Natural killer cell (primary cell): ENCODE measurements around the gene OR2W3. TPM values are rescaled to one million over a fixed set of nuclear protein-coding genes. Genes with fewer than 3 reads are reported as not detected.

Source experiments
- ATAC-seq, 3 donors: fragments of 150-1000 bp in 2 of 3; fragments of 200-7000 bp in 1 of 3; cut with Tn5 transposase; 1 replicate in 1 of 3; 2 replicates in 2 of 3; pipeline ENCODE4 v1.10.0; 2021; ENCODE audit warnings: mild to moderate bottlenecking in 2 of 3, moderate library complexity in 2 of 3
- DNase-seq, 2 donors: peaks; one replicate each; pipeline versions ENCODE4 v3.0.0 to v3.0.0-alpha.2; 2013 to 2021; ENCODE audit warnings: mixed read lengths in 1 of 2
- H3K27ac ChIP-seq: one replicate; pipeline ENCODE4 v1.5.1; 2013; ENCODE audit warnings: mild to moderate bottlenecking, low read length
- H3K27me3 ChIP-seq: one replicate; pipeline ENCODE4 v1.6.1; 2013; ENCODE audit warnings: low read length; ENCODE audit not compliant: control insufficient read depth, insufficient read depth
- H3K36me3 ChIP-seq: one replicate; pipeline ENCODE4 v1.6.1; 2013; ENCODE audit warnings: low read length; ENCODE audit not compliant: control insufficient read depth, insufficient read depth
- H3K4me1 ChIP-seq: one replicate; pipeline ENCODE4 v1.6.1; 2013; ENCODE audit warnings: low read length; ENCODE audit not compliant: control insufficient read depth, insufficient read depth
- H3K4me3 ChIP-seq: one replicate; pipeline ENCODE4 v1.5.1; 2013; ENCODE audit warnings: low read length
- H3K9me3 ChIP-seq: one replicate; pipeline ENCODE4 v1.6.1; 2013; ENCODE audit warnings: low read length; ENCODE audit not compliant: control insufficient read depth, insufficient read depth
- H3K27ac Mint-ChIP-seq, 2 donors: one replicate each; pipeline ENCODE4 v1.8.0; 2022; ENCODE audit warnings: mild to moderate bottlenecking in 2 of 2, mixed read lengths in 2 of 2, moderate library complexity in 1 of 2
- H3K27me3 Mint-ChIP-seq, 2 donors: one replicate each; pipeline ENCODE4 v1.8.0; 2022; ENCODE audit warnings: low read depth in 2 of 2, mixed read lengths in 2 of 2
- H3K36me3 Mint-ChIP-seq: one replicate; pipeline ENCODE4 v1.8.0; 2022; ENCODE audit warnings: mixed read lengths
- H3K4me1 Mint-ChIP-seq, 2 donors: one replicate each; pipeline ENCODE4 v1.8.0; 2022; ENCODE audit warnings: mixed read lengths in 2 of 2
- H3K4me3 Mint-ChIP-seq: one replicate; pipeline ENCODE4 v1.8.0; 2022; ENCODE audit warnings: mild to moderate bottlenecking, moderate library complexity, mixed read lengths
- H3K9me3 Mint-ChIP-seq, 2 donors: one replicate each; pipeline ENCODE4 v1.8.0; 2022; ENCODE audit warnings: mixed read lengths in 2 of 2
- WGBS: methylation state at CpG from one replicate; pipeline ENCODE4 v1.1.7; 2013; ENCODE audit warnings: missing lambda C conversion rate; ENCODE audit not compliant: insufficient coverage; 5-methylcytosine and 5-hydroxymethylcytosine counted together
- intact Hi-C: fragments of 100-400 bp; cut with micrococcal nuclease; formaldehyde crosslinking; loops from one replicate; pipeline ENCODE4 v1.14.2; 2022
- total RNA-seq, 4 donors: library from RNA; stranded (reverse); fragments of 120-200 nt in 1 of 4; gene quantifications; one replicate each; pipeline versions ENCODE4 v1.2.3 to v1.2.4, GENCODE V29; 2013 to 2022
- TF ChIP-seq, protein P1 (sequence below): fragments of 200-600 bp; IDR thresholded peaks from one replicate; pipeline ENCODE4 v1.8.0; 2022; ENCODE audit warnings: antibody characterized with exemption

OR2W3 gene
- total RNA-seq, 3 donors from 2014 or later (not counting 1 experiment from before 2014, with no cell fraction given), result 0.41 to 1.0 (median 0.65) TPM

DNA sequence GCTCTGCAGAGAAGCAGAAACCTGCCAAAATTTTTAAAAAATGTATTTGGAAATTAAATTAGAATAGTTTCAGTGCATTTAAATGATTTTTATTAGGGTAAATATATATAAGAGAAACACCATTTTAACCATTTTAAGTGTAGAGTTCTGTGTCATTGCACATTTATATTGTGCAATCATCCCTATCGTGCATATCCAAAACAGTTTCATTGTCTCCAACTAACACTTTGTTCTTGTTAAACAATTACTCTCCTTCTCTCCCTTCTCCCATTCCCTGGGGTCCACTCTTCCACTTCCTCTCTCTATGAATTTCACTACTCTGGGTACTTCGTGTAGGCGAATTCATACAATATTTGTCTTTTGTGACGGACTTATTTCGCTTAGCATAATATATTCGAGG, 47.2 kb downstream of the OR2W3 start:
- H3K4me1 ChIP-seq, result no peaks in the 10 kb centered on the region
- H3K27ac ChIP-seq, result no peak overlapping the region
- 92% methylated on average over 5 of the region's 6 CpGs for WGBS
- H3K9me3 Mint-ChIP-seq, result peaks cover 2 to 3% of the 10 kb centered on the region in 2 donors
- no peaks in the 10 kb centered on the region for H3K9me3 ChIP-seq
- H3K4me1 Mint-ChIP-seq, result no peaks in the 10 kb centered on the region
- no peak overlapping the region for H3K4me3 Mint-ChIP-seq
- DNase-seq, result no peak
- TF ChIP-seq, protein P1, sequence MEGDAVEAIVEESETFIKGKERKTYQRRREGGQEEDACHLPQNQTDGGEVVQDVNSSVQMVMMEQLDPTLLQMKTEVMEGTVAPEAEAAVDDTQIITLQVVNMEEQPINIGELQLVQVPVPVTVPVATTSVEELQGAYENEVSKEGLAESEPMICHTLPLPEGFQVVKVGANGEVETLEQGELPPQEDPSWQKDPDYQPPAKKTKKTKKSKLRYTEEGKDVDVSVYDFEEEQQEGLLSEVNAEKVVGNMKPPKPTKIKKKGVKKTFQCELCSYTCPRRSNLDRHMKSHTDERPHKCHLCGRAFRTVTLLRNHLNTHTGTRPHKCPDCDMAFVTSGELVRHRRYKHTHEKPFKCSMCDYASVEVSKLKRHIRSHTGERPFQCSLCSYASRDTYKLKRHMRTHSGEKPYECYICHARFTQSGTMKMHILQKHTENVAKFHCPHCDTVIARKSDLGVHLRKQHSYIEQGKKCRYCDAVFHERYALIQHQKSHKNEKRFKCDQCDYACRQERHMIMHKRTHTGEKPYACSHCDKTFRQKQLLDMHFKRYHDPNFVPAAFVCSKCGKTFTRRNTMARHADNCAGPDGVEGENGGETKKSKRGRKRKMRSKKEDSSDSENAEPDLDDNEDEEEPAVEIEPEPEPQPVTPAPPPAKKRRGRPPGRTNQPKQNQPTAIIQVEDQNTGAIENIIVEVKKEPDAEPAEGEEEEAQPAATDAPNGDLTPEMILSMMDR, result no peak
- no peaks in the 10 kb centered on the region for H3K36me3 Mint-ChIP-seq
- intact Hi-C loops, result no loop called here
- H3K27ac Mint-ChIP-seq, result no peak overlapping the region
- no peaks in the 10 kb centered on the region for H3K36me3 ChIP-seq
- no peak for ATAC-seq
- H3K27me3 ChIP-seq, result no peaks in the 10 kb centered on the region
- no peaks in the 10 kb centered on the region for H3K27me3 Mint-ChIP-seq
- H3K4me3 ChIP-seq, result no peak overlapping the region

Other genes starting within 250 kb of the OR2W3 start
- gene OR13G1, start 215.8 kb upstream of the OR2W3 start, total RNA-seq, result not detected
- gene OR6F1, start 178.9 kb upstream of the OR2W3 start, total RNA-seq, result not detected
- not detected for gene OR14K1, start 157.0 kb upstream of the OR2W3 start, total RNA-seq
- not detected for gene OR14A2, start 147.4 kb upstream of the OR2W3 start, total RNA-seq
- not detected for gene OR1C1, start 135.0 kb upstream of the OR2W3 start, total RNA-seq
- not detected for gene OR14A16, start 71.5 kb upstream of the OR2W3 start, total RNA-seq
- not detected for gene OR11L1, start 53.7 kb upstream of the OR2W3 start, total RNA-seq
- 1 to 10 TPM in 2 of 3 donors, under 1 TPM in 1; 0.50 to 3.9 (median 1.9) TPM for gene TRIM58, start 38.4 kb upstream of the OR2W3 start, total RNA-seq
- gene OR2T8, start 24.7 kb downstream of the OR2W3 start, total RNA-seq, result not detected
- gene OR2AJ1, start 29.3 kb downstream of the OR2W3 start, total RNA-seq, result not detected
- 1 to 10 TPM in 1 of 3 donors, not detected in 2; 1.1 TPM for gene OR2L8, start 53.3 kb downstream of the OR2W3 start, total RNA-seq
- under 1 TPM in 1 of 3 donors, not detected in 2; 0.88 TPM for gene OR2AK2, start 69.6 kb downstream of the OR2W3 start, total RNA-seq
- gene OR2L5, start 118.1 kb downstream of the OR2W3 start, total RNA-seq, result not detected
- under 1 TPM in 2 of 3 donors, not detected in 1; 0.18 to 0.19 TPM for gene OR2L2, start 134.5 kb downstream of the OR2W3 start, total RNA-seq
- not detected for gene OR2L3, start 151.2 kb downstream of the OR2W3 start, total RNA-seq
- under 1 TPM in 1 of 3 donors, not detected in 2; 0.20 TPM for gene OR2L13, start 199.6 kb downstream of the OR2W3 start, total RNA-seq
- gene OR2M5, start 249.6 kb downstream of the OR2W3 start, total RNA-seq, result not detected